PC-9 (cell line): ENCODE results near the gene CISTR. TPM values are rescaled to one million over a fixed set of nuclear protein-coding genes. Genes with fewer than 3 reads are reported as not detected.
"Not testable (repeated sequence)": the region's sequence is repeated elsewhere in the genome, so short reads cannot be mapped to it uniquely, and the experiment has no call there.

Experiments used
- BruUV-seq: library from RNA; stranded (reverse); fragments of 400-500 nt; replicated peaks from 2 replicates; lab custom pipeline; 2021; lab: Mats Ljungman, UMichigan
- CTCF ChIA-PET: fragments of 300-600 bp; sonication (Branson Sonifier 250); formaldehyde crosslinking; loops from one replicate; lab custom pipeline; 2022; ENCODE audit warnings: antibody characterized with exemption; lab: Charles Lee
- POLR2A ChIA-PET: fragments of 300-600 bp; sonication (Branson Sonifier 250); formaldehyde crosslinking; loops from one replicate; lab custom pipeline; 2022; ENCODE audit warnings: antibody characterized with exemption; ENCODE audit not compliant: unreplicated experiment; lab: Charles Lee
- DNase-seq, 2 experiments: peaks; one replicate each; pipeline versions ENCODE4 v3.0.0 to v3.0.0-alpha.2; 2015 to 2022; ENCODE audit warnings: mixed read lengths in 1 of 2
- H2AFZ ChIP-seq: fragments of 200-600 bp; sonication (generic); 2 replicates; pipeline ENCODE4 v1.8.1; 2017; ENCODE audit warnings: antibody characterized with exemption
- H3F3A ChIP-seq: fragments of 200-600 bp; sonication (generic); 2 replicates; pipeline ENCODE4 v1.8.1; 2017; ENCODE audit warnings: antibody characterized with exemption, mild to moderate bottlenecking, low read depth; ENCODE audit not compliant: insufficient read depth
- H3K27ac ChIP-seq: fragments of 200-600 bp; sonication (generic); 2 replicates; pipeline ENCODE4 v1.6.1; 2016; ENCODE audit warnings: mixed run types
- H3K27me3 ChIP-seq: fragments of 200-600 bp; sonication (generic); 2 replicates; pipeline ENCODE4 v1.6.1; 2016; ENCODE audit warnings: low read depth, mixed run types; ENCODE audit not compliant: insufficient read depth
- H3K36me3 ChIP-seq: fragments of 200-600 bp; sonication (generic); 2 replicates; pipeline ENCODE4 v1.6.1; 2016; ENCODE audit warnings: low read depth, mixed run types
- H3K4me1 ChIP-seq: fragments of 200-600 bp; sonication (generic); replicated peaks from 2 replicates; pipeline ENCODE4 v1.6.1; 2016; ENCODE audit warnings: mixed run types; ENCODE audit not compliant: insufficient read depth
- H3K4me2 ChIP-seq: fragments of 200-600 bp; sonication (generic); 2 replicates; pipeline ENCODE4 v1.6.1; 2017; ENCODE audit warnings: mixed run types
- H3K4me3 ChIP-seq: fragments of 200-600 bp; sonication (generic); 2 replicates; pipeline ENCODE4 v1.6.1; 2016; ENCODE audit warnings: mixed run types
- H3K79me2 ChIP-seq: fragments of 200-600 bp; sonication (generic); 2 replicates; pipeline ENCODE4 v1.6.1; 2017; ENCODE audit warnings: low read depth, mixed run types
- H3K9me2 ChIP-seq: fragments of 200-600 bp; sonication (generic); 2 replicates; pipeline ENCODE4 v1.8.1; 2017; ENCODE audit warnings: mild to moderate bottlenecking; ENCODE audit not compliant: insufficient read depth
- H3K9me3 ChIP-seq: fragments of 200-600 bp; sonication (generic); 2 replicates; pipeline ENCODE4 v1.8.1; 2016; ENCODE audit warnings: low read depth; ENCODE audit not compliant: insufficient read depth
- H4K20me1 ChIP-seq: fragments of 200-600 bp; sonication (generic); 2 replicates; pipeline ENCODE4 v1.8.1; 2017; ENCODE audit not compliant: insufficient read depth
- EZH2 ChIP-seq: fragments of 200-600 bp; sonication (generic); IDR thresholded peaks from 2 replicates; pipeline ENCODE4 v1.8.0; 2017; ENCODE audit warnings: antibody characterized with exemption, low read depth
- intact Hi-C: fragments of 100-400 bp; cut with micrococcal nuclease; formaldehyde crosslinking; loops from one replicate; pipeline ENCODE4 v1.10.0; 2022; ENCODE audit not compliant: unreplicated experiment
- total RNA-seq: library from RNA; stranded (reverse); gene quantifications from 2 replicates; pipeline ENCODE4 v1.2.3, GENCODE V29; 2021
- TF ChIP-seq, protein P1 (sequence below): fragments of 200-600 bp; sonication (generic); conservative IDR thresholded peaks from 2 replicates; pipeline ENCODE4 v1.6.1; 2017; ENCODE audit warnings: mixed run types, antibody characterized with exemption, mild to moderate bottlenecking, moderate library complexity

Gene CISTR
- total RNA-seq, 1 experiment from 2014 or later = not detected

DNA sequence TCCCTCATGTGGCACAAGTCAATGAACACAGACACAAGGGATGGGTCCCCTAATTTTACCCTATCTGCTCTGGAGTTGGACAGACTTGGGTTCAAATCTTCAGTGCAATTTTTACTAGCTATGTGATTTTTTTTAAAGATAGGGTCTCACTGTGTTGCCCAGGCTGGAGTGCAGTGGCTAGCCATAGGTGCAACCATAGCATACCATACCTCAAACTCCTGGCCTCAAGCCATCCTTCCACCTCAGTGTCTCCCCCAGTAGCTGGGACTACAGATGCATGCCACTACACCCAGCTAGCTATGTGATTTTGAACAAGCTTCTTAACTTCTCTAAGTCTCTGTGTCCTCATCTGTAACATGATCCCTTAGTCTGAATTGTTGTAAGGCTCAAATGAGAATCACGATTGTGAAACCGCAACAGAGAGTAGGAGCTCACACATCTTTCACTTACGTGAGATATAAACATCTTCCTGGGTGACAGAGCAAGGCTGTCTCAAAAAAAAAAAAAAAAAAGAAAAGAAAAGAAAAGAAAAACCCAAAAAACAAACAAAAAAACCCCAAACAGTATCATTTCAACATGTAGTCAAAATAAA, 29.2 kb downstream of the CISTR start:
- H3K79me2 ChIP-seq = no peaks in the 10 kb centered on the region
- H3K9me3 ChIP-seq = no peaks in the 10 kb centered on the region
- no peaks in the 10 kb centered on the region for H4K20me1 ChIP-seq
- H3K36me3 ChIP-seq = no peaks in the 10 kb centered on the region
- CTCF ChIA-PET = no interaction called here
- intact Hi-C loops = no loop called here
- no peaks in the 10 kb centered on the region for H3K9me2 ChIP-seq
- H3F3A ChIP-seq = no peaks in the 10 kb centered on the region
- H2AFZ ChIP-seq = no peak overlapping the region
- no peak overlapping the region for H3K27ac ChIP-seq
- H3K4me2 ChIP-seq = no peak overlapping the region
- DNase-seq = no peak
- no peak for TF ChIP-seq EZH2
- TF ChIP-seq, protein P1, sequence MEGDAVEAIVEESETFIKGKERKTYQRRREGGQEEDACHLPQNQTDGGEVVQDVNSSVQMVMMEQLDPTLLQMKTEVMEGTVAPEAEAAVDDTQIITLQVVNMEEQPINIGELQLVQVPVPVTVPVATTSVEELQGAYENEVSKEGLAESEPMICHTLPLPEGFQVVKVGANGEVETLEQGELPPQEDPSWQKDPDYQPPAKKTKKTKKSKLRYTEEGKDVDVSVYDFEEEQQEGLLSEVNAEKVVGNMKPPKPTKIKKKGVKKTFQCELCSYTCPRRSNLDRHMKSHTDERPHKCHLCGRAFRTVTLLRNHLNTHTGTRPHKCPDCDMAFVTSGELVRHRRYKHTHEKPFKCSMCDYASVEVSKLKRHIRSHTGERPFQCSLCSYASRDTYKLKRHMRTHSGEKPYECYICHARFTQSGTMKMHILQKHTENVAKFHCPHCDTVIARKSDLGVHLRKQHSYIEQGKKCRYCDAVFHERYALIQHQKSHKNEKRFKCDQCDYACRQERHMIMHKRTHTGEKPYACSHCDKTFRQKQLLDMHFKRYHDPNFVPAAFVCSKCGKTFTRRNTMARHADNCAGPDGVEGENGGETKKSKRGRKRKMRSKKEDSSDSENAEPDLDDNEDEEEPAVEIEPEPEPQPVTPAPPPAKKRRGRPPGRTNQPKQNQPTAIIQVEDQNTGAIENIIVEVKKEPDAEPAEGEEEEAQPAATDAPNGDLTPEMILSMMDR = no peak
- BruUV-seq = no TSS peak
- H3K4me1 ChIP-seq = peaks cover 11% of the 10 kb centered on the region
- H3K27me3 ChIP-seq = no peaks in the 10 kb centered on the region
- no peak overlapping the region for H3K4me3 ChIP-seq
- POLR2A ChIA-PET = no interaction called here

DNA sequence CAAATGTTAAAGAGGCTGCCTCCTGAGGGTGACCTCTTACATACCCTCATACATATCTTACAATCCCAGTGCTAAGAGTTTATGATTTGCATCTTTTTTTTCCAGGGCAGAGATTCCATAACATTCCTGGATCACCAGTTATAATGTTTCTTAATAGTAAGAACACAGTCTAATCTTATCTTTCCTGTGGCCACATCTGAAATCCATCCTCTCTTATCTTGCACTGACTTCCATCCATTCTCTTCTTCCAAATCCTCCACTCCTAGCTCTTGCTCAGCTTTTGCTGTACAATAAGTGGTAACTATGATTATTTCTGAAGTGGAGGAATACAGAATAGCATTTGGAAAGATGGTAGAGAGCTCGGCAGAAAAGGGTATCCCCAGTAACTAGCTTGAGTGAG, 30.8 kb downstream of the CISTR start:
- Histone ChIP-seq H3K4me2 (no peak overlapping the region), H3K9me2 (no peaks in the 10 kb centered on the region), H3K4me1 (peaks cover 4% of the 10 kb centered on the region), H3F3A (no peaks in the 10 kb centered on the region), H3K27me3 (no peaks in the 10 kb centered on the region), H3K36me3 (no peaks in the 10 kb centered on the region), H2AFZ (no peak overlapping the region), H3K4me3 (no peak overlapping the region), H3K27ac (no peak overlapping the region), H3K79me2 (no peaks in the 10 kb centered on the region), H3K9me3 (no peaks in the 10 kb centered on the region), H4K20me1 (no peaks in the 10 kb centered on the region)
- intact Hi-C loops = no loop called here
- ChIA-PET POLR2A (interaction anchor here (0.7 kb wide), 1 partner anchor 27 kb away, joined by 4 read pairs; no protein-coding TSS in a partner anchor), CTCF (no interaction called here)
- BruUV-seq = no TSS peak
- DNase-seq = no peak
- TF ChIP-seq, protein P1 = no peak
- no peak for TF ChIP-seq EZH2

DNA sequence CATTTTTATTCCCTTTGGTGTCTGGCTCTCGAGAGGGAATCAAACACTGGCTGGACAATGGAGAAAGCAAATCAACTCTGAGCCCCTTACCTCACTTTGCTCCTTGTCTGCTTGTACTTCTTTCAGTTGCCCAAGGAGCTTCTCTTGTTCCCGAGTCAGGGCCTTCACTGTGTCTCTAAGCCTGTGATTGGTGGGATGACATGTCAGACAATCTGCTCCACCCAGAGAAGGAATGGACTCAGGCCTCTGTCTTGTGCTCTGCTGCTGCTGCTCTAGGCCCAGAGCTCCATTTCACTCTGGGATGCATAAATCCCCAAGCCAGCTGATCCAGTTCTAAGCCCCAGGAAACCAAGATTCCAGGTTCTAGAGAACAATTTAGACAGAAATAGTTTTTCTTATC, 32.1 kb downstream of the CISTR start:
- Histone ChIP-seq H3K36me3 (no peaks in the 10 kb centered on the region), H3K9me2 (no peaks in the 10 kb centered on the region), H3F3A (no peaks in the 10 kb centered on the region), H2AFZ (no peak overlapping the region), H3K9me3 (no peaks in the 10 kb centered on the region), H3K27ac (no peak overlapping the region), H3K4me2 (no peak overlapping the region), H4K20me1 (no peaks in the 10 kb centered on the region), H3K4me1 (no peaks in the 10 kb centered on the region), H3K79me2 (no peaks in the 10 kb centered on the region), H3K4me3 (no peak overlapping the region), H3K27me3 (no peaks in the 10 kb centered on the region)
- DNase-seq = no peak
- no TSS peak for BruUV-seq
- intact Hi-C loops = no loop called here
- no peak for TF ChIP-seq EZH2
- TF ChIP-seq, protein P1 = no peak
- POLR2A ChIA-PET = no interaction called here
- CTCF ChIA-PET = no interaction called here

DNA sequence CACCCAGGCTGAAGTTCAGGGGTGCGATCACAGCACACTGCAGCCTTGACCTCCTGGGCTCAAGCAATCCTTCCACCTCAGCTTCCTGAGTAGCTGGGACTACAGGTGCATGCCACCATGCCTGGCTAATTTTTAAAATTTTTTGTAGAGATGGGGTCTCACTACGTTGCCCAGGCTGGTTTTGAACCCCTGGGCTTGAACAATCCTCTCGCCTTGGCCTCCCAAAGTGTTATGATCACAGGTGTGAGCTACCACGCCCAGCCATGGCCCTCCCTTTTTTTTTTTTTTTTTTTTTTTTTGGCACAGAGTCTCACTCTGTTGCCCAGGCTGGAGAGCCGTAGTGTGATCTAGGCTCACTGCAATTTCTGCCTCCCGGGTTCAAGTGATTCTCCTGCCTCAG, 33.2 kb downstream of the CISTR start:
- H3K9me3 ChIP-seq, H4K20me1 ChIP-seq, H3K9me2 ChIP-seq, POLR2A ChIA-PET, DNase-seq, BruUV-seq, H3K27me3 ChIP-seq, H3F3A ChIP-seq, H3K36me3 ChIP-seq, H3K4me1 ChIP-seq, H3K4me2 ChIP-seq, H2AFZ ChIP-seq, H3K4me3 ChIP-seq, intact Hi-C loops, H3K79me2 ChIP-seq, H3K27ac ChIP-seq: not testable (repeated sequence)
- CTCF ChIA-PET = interaction anchor here (0.6 to 1.1 kb wide), 2 partner anchors 21 to 60 kb away, joined by 3 to 9 read pairs; no protein-coding TSS in a partner anchor
